Thyroid gland (tissue), 4 donors: Measurements from ENCODE around the gene OR4D5.

Experiments
- CTCF ChIP-seq, 6 experiments: fragments of 200-600 bp in 3 of 6; fragments of 450-650 bp in 3 of 6; sonication (generic) in 3 of 6; IDR thresholded peaks; one replicate each; pipeline ENCODE4 v1.5.1; 2016 to 2019; ENCODE audit warnings: antibody characterized with exemption in 6 of 6, mild to moderate bottlenecking in 2 of 6, inconsistent platforms in 1 of 6, moderate library complexity in 1 of 6
- POLR2A ChIP-seq, 2 donors: fragments of 450-650 bp; IDR thresholded peaks; one replicate each; pipeline ENCODE4 v1.6.1; 2017; ENCODE audit warnings: antibody characterized with exemption in 2 of 2, mild to moderate bottlenecking in 2 of 2, moderate library complexity in 1 of 2

DNA sequence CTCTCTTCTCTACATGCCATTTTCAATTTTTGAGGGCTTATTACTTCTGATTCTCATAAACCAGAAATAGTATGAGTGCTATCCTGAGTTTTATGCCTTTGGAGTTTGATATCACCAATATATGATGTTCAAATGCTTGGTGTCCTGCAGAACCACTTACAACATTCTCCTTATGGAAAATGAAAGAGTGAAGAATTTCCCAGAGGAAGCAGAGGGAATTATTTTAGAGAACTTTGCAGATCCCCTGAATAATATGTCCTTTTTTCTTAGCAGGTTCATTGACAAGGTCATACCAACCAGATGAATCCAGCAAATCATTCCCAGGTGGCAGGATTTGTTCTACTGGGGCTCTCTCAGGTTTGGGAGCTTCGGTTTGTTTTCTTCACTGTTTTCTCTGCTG lies at the start of gene OR4D5:
- no peak for TF ChIP-seq CTCF (IDR thresholded peaks at IDR 0.05)
- no peak for TF ChIP-seq POLR2A (IDR thresholded peaks at IDR 0.05)
